NCI-H1092 treated with DMSO at 0.1 percent for 48 hours (cell line): ENCODE measurements around the gene TENT4B.

Experiments used
- DNase-seq: peaks from one replicate; lab custom pipeline; 2025; lab: John Stamatoyannopoulos, UW

The TENT4B gene

GRCh38 chr16:50195756-50196155 is 42.6 kb downstream of the TENT4B start:
- DNase-seq, result no peak

- DNase-seq, result no peak
Measured at GRCh38 chr16:50197582-50197981, 44.5 kb downstream of the TENT4B start.

DNA sequence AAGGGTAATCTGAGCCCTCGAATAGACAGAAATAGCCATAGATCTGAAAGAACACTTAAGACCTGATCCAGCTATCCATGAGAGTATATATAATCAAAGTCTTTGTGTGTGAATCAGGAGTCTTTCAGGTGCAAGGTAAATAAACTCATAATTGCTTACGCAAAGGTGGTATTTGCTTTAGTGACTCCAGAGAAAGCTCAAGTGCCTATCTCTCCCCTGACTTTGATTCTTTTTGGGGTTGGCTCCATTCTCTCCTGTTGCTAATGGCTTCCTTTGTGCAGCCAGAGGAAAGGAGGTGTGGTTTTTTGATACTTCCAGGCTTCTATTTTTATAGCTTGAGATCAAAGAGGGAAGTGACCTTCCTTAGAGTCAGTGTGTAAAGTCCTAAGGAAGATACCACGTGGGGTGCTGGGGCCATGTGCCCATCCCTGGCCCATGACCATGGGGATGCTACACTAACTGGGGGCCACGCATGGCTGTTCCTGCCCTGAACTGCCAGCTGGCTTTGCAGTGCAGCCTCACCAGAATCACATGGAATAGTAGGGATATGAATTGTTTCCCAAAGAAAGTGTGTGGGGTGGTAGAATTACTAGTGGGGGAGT is 45.8 kb downstream of the TENT4B start:
- DNase-seq, result no peak

GRCh38 chr16:50201787-50202186 is 48.7 kb downstream of the TENT4B start:
- no peak for DNase-seq

GRCh38 chr16:50202926-50203624 is 50.0 kb downstream of the TENT4B start:
- DNase-seq, result no peak

DNA sequence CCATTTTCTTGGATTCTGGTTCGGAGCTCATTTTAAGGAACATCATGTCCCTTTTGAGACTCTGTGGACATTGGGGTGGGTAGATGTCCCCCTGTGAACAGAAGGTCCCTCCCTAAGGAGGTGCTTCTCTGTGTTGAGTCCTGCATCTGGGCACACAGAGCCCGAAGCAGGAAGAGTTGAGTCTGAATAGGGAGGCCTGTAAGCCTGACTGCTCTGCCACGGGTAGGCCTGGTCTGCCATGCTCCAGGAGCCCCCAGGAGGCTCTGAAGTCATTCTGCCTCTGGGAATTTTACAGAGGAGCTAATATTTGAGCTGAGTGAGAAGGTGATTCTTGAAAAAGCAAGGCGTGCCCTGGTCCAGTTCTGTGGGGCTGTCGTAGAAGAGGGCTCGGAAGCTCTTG is 50.6 kb downstream of the TENT4B start:
- DNase-seq, result no peak

DNA sequence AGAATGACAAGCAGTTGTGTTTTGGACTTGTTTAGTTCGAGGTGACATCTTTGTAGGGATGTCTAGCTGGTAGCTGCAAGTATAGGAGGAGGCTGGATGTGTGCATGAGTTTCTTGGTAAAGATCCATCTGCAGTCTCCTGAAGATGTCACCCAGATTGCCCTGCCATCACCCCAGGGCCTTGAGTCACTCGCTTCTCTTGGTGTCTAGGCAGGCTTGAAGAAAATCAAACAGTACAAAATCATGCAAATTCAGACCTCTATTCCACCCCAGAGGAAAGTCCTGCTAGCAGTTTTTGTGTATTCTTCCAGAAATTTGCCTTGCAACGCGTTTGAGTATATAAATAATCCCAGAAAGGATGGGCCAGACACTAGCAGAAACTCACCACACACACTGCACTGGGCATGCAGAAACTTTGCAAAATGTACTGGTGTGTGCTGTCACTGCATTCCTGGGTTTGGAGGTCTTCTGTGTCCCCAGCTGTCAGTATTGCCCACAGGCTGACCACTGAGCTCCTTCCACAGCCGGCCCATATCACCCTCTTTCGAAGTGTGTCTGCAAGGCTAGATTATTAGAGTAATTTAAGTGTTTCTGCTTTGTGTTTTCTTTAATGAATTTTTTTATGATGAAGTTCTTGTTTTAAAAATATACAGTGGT is 51.5 kb downstream of the TENT4B start:
- DNase-seq, result no peak

GRCh38 chr16:50207652-50208051 is 54.5 kb downstream of the TENT4B start:
- DNase-seq, result no peak

GRCh38 chr16:50208460-50208931 is 55.4 kb downstream of the TENT4B start:
- DNase-seq, result no peak

- no peak for DNase-seq
Measured at GRCh38 chr16:50209546-50210265, 56.6 kb downstream of the TENT4B start.

- peak; percentile 76 for DNase-seq
Measured at GRCh38 chr16:50210266-50211038, 57.3 kb downstream of the TENT4B start.

DNA sequence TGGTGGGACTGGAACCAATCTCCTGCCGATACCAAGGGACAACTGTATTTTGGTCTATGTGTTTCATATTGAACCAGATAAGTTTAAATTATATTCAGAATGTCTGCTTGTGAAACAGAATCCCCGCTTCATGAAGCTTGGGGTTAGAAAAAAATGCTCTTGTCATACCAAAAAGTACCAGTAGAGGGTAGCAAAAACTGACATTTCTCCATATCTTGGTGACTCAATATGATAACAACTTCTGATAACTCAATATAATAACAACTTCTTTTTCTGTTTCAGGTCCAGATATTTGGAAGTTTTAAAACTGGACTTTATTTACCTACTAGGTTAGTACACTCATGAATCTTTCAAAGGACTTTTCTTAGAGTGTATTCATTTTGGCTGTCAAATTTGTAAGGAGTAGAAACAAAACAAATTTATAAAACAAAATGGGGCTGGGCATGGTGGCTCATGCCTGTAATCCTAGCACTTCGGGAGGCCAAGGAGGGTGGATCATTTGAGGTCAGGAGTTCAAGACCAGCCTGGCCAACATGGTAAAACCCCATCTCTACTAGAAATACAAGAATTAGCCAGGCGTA is 60.9 kb downstream of the TENT4B start:
- peak; percentile 33 for DNase-seq

- no peak for DNase-seq
Measured at GRCh38 chr16:50215680-50216079, 62.6 kb downstream of the TENT4B start.

GRCh38 chr16:50216231-50216630 is 63.1 kb downstream of the TENT4B start:
- DNase-seq, result no peak

DNA sequence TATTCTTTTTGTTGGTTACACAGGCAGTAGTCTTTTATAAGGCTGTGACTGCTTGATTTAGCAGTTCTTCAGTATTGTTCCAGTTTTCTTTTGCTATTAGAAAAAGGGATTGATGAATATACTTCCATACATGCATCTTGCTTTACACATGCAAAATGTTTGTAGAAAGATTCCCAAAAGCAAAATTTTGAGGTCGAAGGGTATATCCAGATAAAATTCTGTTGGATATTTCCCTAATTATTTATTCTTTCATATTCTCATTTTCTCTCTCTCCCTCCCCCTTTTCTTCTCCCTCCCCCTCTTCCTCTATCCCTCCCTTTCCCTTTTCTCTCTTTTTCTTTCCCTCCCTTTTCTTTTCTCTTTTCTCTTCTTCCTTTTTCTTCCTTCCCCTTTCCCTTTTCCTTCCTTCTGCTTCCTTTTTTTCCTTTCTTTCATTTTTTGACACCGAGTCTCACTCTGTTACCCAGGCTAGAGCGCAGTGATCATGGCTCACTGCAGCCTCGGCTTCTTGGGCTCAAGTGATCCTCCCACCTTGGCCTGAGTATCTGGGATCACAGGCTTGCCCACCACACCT is 66.4 kb downstream of the TENT4B start:
- DNase-seq, result no peak

- no peak for DNase-seq
Measured at GRCh38 chr16:50224286-50224685, 71.2 kb downstream of the TENT4B start.

- DNase-seq, result no peak
Measured at GRCh38 chr16:50227120-50227519, 74.0 kb downstream of the TENT4B start.

- no peak for DNase-seq
Measured at GRCh38 chr16:50227665-50228064, 74.6 kb downstream of the TENT4B start.

- no peak for DNase-seq
Measured at GRCh38 chr16:50228364-50228868, 75.3 kb downstream of the TENT4B start.

- DNase-seq, result no peak
Measured at GRCh38 chr16:50229149-50229726, 76.1 kb downstream of the TENT4B start.
